Uterus (tissue), 2 donors: ENCODE data around the gene CDK9.

Experiments
- CTCF ChIP-seq, 4 experiments: fragments of 200-600 bp in 2 of 4; fragments of 450-650 bp in 2 of 4; sonication (generic) in 2 of 4; IDR thresholded peaks; one replicate each; pipeline ENCODE4 v1.5.1; 2016 to 2019; ENCODE audit warnings: antibody characterized with exemption in 4 of 4, mild to moderate bottlenecking in 2 of 4, moderate library complexity in 1 of 4
- POLR2A ChIP-seq, 2 donors: fragments of 450-650 bp; IDR thresholded peaks; one replicate each; pipeline ENCODE4 v1.6.1; 2016; ENCODE audit warnings: antibody characterized with exemption in 2 of 2, mild to moderate bottlenecking in 1 of 2, moderate library complexity in 1 of 2

GRCh38 chr9:127796225-127796813 is 10.5 kb downstream of the CDK9 start:
- no peak for TF ChIP-seq POLR2A (IDR thresholded peaks at IDR 0.05)
- no peak for TF ChIP-seq CTCF (IDR thresholded peaks at IDR 0.05)
